Activated T-cell treated with anti-CD3 and anti-CD28 coated beads for 4 hours (primary cell): ENCODE measurements around the gene VWA5B2.

Experiments
- DNase-seq: peaks from one replicate; pipeline ENCODE4 v3.0.0-alpha.2; 2020

VWA5B2 gene

GRCh38 chr3:184229394-184230080, at the start of gene VWA5B2:
VWA5B2 (plus strand) TSS chr3:184229585; CDS start chr3:184230529, 944 bp downstream.
- DNase-seq, result peak; percentile 39

DNA sequence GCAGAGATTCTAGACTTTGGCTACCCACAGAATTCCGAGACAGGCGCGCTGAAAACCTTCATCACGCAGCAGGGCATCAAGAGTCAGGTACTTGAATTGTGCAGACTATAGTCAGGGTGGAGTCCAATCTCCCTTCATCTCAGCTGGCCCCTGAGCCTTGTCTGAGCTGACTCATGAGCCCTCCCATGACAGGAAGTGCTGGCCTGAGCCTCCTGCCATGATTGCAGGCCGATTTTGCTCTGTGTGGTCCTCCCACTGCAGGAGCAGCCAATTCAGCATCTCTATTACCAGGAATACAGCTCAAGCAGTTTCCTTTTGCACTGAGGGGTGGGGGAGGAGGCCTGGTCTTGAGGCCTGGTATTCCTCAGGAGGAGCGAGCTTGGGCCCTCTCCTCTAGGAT, 49.2 kb upstream of the VWA5B2 start:
- no peak for DNase-seq

- DNase-seq, result no peak
These were observed 47.8 kb upstream of the VWA5B2 start for GRCh38 chr3:184181596-184181995.

- no peak for DNase-seq
These were observed 45.7 kb upstream of the VWA5B2 start for GRCh38 chr3:184183679-184184078.

GRCh38 chr3:184184546-184185230, 44.7 kb upstream of the VWA5B2 start:
- DNase-seq, result no peak

DNA sequence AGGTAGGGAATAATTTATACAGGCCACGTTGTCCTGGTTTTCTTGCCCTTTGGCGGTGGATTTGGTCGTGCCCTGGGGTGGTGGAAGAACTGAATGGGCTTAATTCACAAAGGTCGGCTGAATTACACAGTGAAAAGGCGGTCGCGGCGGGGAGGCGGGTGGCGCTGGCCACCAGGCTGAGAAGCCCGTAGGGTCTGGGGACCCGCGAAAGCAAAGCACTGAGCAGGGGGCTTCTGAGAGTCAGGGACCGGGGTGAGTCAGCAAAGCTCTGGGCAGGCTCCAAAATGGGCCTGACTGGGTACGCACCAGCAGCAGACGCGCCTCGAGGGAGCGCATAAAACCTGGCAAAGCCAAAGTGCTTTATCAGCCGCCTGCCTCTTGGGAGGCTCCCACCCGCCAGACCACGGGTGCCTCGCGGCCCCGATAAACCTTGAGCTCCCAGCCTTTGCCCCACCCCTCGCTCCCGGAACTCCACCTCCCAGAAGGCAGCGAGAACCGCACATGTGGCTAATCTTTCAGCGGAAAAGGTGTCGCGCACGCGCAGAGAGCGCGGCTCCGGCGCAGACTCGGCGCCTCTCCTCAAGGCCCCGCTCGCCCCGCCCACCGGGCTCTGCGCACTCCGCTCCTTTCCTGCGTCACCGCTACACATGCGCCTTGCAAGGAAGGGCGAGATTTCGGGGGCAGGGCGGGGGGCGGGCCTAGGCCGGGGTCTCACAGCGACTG, 43.8 kb upstream of the VWA5B2 start:
- DNase-seq, result peak; percentile 97

GRCh38 chr3:184186184-184186901, 43.0 kb upstream of the VWA5B2 start, which contains the start of gene ABCF3:
ABCF3 (plus strand) TSS chr3:184186199; CDS start chr3:184186208, 9 bp downstream.
- DNase-seq, result no peak

DNA sequence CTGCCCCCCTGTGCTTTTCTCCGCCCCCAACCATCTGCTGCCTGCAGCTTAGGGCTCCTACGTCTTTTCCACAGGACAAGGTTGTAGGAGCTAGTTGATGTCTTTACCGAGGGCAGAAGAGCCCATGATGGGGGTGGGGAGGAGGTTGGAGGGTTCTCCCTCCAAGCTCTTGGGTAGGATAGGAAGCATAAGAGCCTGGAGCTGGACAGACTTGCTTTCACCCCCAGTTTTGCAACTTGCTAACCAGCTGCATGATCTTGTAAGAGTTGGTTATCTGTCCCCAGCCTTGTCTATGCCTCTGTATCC, 42.5 kb upstream of the VWA5B2 start:
- DNase-seq, result no peak

- no peak for DNase-seq
These were observed 41.3 kb upstream of the VWA5B2 start for GRCh38 chr3:184188080-184188479.

DNA sequence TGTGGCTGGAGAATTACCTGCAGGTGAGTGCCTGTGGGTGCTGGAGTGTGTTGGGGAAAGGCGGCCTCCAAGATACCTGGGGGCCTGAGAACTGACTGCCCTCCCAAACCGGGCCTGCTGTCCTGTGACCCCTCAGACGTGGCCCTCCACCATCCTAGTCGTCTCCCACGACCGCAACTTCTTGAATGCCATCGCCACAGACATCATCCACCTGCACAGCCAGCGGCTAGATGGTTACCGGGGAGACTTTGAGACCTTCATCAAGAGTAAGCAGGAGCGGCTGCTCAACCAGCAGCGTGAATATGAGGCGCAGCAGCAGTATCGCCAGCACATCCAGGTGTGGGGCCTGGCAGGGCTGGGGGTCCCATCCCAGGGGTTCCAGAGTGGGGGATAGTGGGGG, 40.0 kb upstream of the VWA5B2 start:
- DNase-seq, result no peak

DNA sequence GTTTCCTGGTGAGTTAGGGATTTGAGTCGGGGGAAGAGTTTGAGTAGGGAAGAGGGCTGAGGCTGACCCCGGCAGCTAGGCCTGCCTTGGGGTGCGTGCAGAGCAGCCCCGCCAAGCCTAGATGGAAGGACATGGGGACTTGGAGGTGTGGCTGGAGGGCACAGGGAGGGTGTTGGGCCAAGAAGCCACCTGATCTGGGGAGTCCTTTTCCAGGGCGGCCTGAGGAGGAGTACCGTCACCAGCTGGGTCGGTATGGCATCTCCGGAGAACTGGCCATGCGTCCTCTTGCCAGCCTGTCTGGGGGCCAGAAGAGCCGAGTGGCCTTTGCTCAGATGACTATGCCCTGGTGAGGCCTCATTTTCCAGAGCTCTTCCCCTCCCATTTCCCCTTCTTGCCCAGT, 36.5 kb upstream of the VWA5B2 start:
- DNase-seq, result no peak

- no peak for DNase-seq
These were observed 35.3 kb upstream of the VWA5B2 start for GRCh38 chr3:184193991-184194539.

GRCh38 chr3:184196536-184196935, 32.8 kb upstream of the VWA5B2 start:
- DNase-seq, result no peak

- DNase-seq, result no peak
These were observed 30.9 kb upstream of the VWA5B2 start for GRCh38 chr3:184198509-184198908.

DNA sequence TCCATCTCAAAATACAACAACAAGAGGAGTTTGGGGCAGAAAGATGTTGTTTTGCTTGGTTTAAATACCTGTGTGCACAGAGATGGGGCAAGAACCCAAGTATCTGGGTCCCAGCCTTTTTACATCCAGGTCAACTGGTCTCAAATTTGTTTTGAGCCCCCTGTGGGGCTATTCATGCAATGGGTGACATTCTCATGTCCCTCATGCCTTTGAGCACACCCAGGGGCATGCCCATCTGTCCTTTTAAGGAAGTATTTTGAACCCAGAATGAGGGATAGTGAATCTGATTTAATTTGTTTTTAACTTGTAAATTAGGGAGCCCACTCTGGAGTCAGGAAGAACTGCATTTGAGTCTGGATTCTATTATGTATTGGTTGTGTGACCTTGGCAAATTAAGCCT, 28.6 kb upstream of the VWA5B2 start:
- no peak for DNase-seq

DNA sequence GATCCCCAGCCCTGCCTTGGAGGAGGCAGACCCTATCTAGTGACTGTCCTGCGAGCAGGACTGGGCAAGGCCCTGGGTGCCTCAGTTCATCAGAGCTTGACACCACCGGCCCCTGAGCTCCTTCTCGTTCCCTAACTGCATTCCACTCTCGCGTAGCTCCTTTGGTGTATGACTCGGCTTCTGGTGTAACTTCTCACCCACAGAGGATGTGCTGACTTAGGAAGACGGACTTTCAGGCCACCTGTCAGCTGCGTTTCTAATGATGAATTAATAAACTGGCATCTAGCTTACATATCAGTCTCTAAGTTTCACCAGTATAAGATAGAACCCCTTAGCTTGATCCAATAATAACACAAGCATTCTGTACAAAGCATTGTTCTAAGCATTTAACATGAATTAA, 25.9 kb upstream of the VWA5B2 start:
- no peak for DNase-seq

GRCh38 chr3:184209146-184209923, 20.1 kb upstream of the VWA5B2 start:
- DNase-seq, result no peak

DNA sequence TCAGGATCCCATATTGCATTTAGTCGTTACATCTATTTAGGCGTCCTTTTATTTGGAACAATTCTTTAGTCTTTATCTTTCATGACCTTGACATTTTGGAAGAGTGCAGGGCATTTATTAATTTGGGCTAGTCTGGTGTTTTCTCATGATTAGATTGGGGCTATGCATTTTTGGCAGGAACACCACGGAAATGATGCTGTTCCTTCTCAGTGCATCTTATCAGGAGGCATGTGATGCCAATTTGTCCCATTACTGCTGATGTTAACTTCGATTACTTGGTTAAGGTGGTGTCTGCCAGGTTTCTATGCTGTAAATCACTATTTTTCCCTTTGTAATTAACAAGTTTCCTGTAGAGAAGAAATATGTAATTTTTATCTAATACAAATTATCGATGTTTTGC, 18.1 kb upstream of the VWA5B2 start:
- no peak for DNase-seq

DNA sequence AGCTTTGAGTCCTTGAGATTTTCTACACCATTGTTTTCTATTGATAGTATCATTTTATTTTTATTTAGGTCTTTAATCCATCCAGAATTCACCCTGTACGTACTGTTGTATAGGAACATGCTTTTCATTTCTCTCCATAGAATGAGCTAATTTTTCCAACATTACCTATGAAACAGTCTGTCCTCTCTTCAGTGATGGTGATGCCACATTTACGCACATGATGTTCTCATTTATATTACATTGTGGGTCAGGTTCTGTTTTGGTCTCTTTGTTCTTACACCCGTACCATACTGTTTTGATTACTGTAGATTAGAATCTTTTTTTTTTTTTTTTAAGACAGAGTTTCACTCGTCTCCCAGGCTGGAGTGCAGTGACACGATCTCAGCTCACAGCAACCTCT, 17.7 kb upstream of the VWA5B2 start:
- no peak for DNase-seq

- DNase-seq, result no peak
These were observed 10.6 kb upstream of the VWA5B2 start for GRCh38 chr3:184218814-184219213.

GRCh38 chr3:184222521-184222920, 6.9 kb upstream of the VWA5B2 start:
- DNase-seq, result no peak

DNA sequence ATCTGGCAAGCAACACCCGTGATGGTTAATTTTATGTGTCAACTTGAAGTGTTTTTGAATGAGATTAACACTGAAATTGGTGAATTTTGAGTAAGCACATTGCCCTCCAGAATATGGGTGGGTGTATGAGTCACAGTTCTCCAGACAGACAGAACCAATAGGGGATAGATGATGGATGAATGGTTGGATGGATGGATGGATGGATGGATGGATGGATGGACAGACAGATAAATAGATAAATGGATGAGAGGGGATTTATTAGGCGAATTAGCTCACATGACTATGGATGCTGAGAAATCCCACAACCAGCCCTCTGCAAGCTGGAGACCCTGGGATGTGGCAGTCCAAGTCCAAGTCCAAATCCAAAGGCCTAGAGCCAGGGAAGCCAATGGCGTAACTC, 5.4 kb upstream of the VWA5B2 start:
- no peak for DNase-seq
